ENCODE results near the gene ASIP.

DNA sequence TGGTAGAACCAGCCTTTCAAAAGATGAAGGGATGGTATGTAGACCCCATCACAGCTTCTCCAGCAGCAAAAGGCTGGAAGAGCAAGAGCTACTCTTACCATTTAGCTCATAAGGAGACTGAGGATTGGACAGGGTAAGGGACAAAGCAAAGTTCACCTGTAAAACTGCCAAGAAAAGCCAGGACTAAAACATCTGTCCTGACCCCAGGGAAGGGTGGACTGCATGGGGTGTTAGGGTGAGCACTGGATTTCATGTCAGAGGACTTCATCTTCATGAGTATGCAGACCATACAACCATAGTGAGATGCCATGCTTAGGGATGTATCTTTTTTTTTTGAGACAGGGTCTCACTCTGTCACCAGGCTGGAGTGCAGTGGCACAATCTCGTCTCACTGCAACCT is 42.6 kb downstream of the ASIP start:
- TF ChIP-seq, protein P1, sequence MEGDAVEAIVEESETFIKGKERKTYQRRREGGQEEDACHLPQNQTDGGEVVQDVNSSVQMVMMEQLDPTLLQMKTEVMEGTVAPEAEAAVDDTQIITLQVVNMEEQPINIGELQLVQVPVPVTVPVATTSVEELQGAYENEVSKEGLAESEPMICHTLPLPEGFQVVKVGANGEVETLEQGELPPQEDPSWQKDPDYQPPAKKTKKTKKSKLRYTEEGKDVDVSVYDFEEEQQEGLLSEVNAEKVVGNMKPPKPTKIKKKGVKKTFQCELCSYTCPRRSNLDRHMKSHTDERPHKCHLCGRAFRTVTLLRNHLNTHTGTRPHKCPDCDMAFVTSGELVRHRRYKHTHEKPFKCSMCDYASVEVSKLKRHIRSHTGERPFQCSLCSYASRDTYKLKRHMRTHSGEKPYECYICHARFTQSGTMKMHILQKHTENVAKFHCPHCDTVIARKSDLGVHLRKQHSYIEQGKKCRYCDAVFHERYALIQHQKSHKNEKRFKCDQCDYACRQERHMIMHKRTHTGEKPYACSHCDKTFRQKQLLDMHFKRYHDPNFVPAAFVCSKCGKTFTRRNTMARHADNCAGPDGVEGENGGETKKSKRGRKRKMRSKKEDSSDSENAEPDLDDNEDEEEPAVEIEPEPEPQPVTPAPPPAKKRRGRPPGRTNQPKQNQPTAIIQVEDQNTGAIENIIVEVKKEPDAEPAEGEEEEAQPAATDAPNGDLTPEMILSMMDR (IDR thresholded peaks at IDR 0.05) = no peak
- no peak for TF ChIP-seq EZH2phosphoT487 (IDR thresholded peaks at IDR 0.05)

Data from neural progenitor cell (in vitro differentiated cells).